ENCODE results near the gene SCYL1. TPM values are rescaled to one million over a fixed set of nuclear protein-coding genes. Genes with fewer than 3 reads are reported as not detected.

SCYL1 gene
- total RNA-seq, 1 experiment from 2014 or later: 106 TPM

DNA sequence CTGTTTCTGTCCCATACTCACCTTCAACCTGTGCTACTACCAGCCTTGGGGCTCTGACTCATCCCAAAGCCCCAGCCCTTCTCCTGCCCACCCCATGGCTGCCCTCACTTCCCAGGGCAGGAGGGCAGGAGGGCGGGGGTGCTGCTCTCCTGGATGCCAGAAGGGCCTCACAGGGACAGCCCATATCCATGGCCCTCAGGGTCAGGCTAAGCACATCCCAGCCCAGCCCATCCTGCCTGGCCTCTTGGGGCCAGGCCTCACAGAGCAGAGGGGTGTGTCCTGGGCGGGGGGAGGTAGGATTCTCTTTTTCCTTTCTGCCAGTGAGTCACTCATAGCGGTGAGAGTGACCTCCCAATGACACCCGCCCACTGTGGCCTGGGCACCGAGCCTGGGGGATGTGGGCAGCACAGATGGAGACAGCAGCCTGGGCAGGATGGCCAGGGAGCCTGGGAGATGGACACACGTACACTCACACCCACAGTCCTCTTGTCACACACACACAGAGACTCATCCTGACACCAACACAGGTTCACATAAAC, 30.9 kb downstream of the SCYL1 start:
- Histone ChIP-seq H3K36me3 (ENCODE audit: low read depth) (peaks cover 20% of the 10 kb centered on the region), H3K4me3 (peak overlapping the region; percentile 77), H3K27me3 (ENCODE audit: insufficient read depth, low read depth) (no peaks in the 10 kb centered on the region), H3K79me2 (ENCODE audit: low read depth) (peaks cover 56% of the 10 kb centered on the region), H2AFZ (no peak overlapping the region), H3K9me2 (ENCODE audit: insufficient read depth) (no peaks in the 10 kb centered on the region), H3K4me2 (peak overlapping the region; percentile 86), H3K9me3 (ENCODE audit: insufficient read depth, low read depth) (no peaks in the 10 kb centered on the region), H3F3A (ENCODE audit: insufficient read depth, low read depth) (peaks cover 73% of the 10 kb centered on the region), H4K20me1 (ENCODE audit: insufficient read depth) (peaks cover 9% of the 10 kb centered on the region), H3K4me1 (replicated peaks; ENCODE audit: insufficient read depth) (peaks cover 65% of the 10 kb centered on the region), H3K27ac (peak overlapping the region; percentile 63)
- BruUV-seq (replicated peaks): no TSS peak
- POLR2A ChIA-PET (ENCODE audit: unreplicated experiment): interaction anchor here (0.8 kb wide), 1 partner anchor 79 kb away, joined by 9 read pairs; no protein-coding TSS in a partner anchor
- TF ChIP-seq, protein P1, sequence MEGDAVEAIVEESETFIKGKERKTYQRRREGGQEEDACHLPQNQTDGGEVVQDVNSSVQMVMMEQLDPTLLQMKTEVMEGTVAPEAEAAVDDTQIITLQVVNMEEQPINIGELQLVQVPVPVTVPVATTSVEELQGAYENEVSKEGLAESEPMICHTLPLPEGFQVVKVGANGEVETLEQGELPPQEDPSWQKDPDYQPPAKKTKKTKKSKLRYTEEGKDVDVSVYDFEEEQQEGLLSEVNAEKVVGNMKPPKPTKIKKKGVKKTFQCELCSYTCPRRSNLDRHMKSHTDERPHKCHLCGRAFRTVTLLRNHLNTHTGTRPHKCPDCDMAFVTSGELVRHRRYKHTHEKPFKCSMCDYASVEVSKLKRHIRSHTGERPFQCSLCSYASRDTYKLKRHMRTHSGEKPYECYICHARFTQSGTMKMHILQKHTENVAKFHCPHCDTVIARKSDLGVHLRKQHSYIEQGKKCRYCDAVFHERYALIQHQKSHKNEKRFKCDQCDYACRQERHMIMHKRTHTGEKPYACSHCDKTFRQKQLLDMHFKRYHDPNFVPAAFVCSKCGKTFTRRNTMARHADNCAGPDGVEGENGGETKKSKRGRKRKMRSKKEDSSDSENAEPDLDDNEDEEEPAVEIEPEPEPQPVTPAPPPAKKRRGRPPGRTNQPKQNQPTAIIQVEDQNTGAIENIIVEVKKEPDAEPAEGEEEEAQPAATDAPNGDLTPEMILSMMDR (conservative IDR thresholded peaks at IDR 0.05): no peak
- no peak for TF ChIP-seq EZH2 (IDR thresholded peaks at IDR 0.05; ENCODE audit: low read depth)
- DNase-seq: peak; percentile 98 to 99
- CTCF ChIA-PET: interaction anchor here (1.4 kb wide), 1 partner anchor 14 kb away, joined by 7 read pairs; no protein-coding TSS in a partner anchor
- intact Hi-C loops (cut with micrococcal nuclease; ENCODE audit: unreplicated experiment): loop anchor here (1.0 to 5.0 kb wide), 5 partner anchors 14 to 457 kb away; partner anchors contain the start of genes C11orf68, CST6, DRAP1 and NEAT1

DNA sequence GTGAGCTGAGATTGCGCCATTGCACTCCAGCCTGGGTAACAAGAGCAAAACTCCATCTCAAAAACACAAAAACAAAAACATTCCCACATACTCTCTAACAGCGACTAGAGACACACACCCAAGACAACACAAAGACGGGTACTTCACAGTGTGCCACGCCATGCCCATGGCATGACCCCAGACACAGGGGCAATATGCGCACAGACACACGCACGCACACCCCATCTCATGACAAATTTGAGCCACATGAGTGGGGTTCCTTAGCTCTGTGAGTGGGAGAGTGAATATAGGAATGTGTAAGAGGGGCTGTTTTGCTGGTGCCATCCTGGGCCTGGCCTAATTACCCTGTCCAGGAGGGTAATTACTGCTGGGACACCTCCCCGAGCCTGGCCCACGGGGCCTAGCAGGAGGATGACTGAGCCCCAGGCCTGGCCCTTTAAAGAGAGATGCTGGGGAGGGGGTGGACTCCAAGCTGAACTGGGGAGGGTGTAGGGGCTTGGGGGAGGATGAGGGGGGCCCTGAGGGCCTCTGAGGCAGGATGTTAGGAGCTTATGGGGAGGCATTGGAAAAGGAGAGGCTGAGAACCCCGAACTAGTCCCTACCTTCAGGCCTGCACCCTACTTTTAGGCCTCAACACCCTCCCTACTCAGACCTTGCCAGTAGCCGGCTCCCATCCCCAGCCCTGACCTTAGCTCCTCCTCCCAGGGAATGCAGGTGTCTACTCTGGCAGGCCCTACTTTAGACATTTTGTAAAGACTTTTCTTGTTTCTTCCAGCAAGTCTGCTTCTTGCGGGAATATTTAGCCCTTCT, 31.8 kb downstream of the SCYL1 start:
- Histone ChIP-seq H3K4me3 (peak overlapping the region; percentile 77), H2AFZ (0 out of 2 replicates have a peak overlapping the region, but pooled peaks have one; percentile 28), H3K27me3 (ENCODE audit: insufficient read depth, low read depth) (no peaks in the 10 kb centered on the region), H3K4me2 (peak overlapping the region; percentile 86), H3K79me2 (ENCODE audit: low read depth) (peaks cover 52% of the 10 kb centered on the region), H3F3A (ENCODE audit: insufficient read depth, low read depth) (peaks cover 78% of the 10 kb centered on the region), H3K9me3 (ENCODE audit: insufficient read depth, low read depth) (no peaks in the 10 kb centered on the region), H4K20me1 (ENCODE audit: insufficient read depth) (peaks cover 9% of the 10 kb centered on the region), H3K9me2 (ENCODE audit: insufficient read depth) (no peaks in the 10 kb centered on the region), H3K4me1 (replicated peaks; ENCODE audit: insufficient read depth) (peaks cover 74% of the 10 kb centered on the region), H3K27ac (peak overlapping the region; percentile 63), H3K36me3 (ENCODE audit: low read depth) (peaks cover 12% of the 10 kb centered on the region)
- TSS peak; percentile 33 for BruUV-seq (replicated peaks)
- no peak for TF ChIP-seq EZH2 (IDR thresholded peaks at IDR 0.05; ENCODE audit: low read depth)
- TF ChIP-seq, protein P1 (conservative IDR thresholded peaks at IDR 0.05): no peak
- DNase-seq: peak in 1 of 2 experiments; percentile 57
- intact Hi-C loops (cut with micrococcal nuclease; ENCODE audit: unreplicated experiment): loop anchor here (5.0 kb wide), 3 partner anchors 134 to 456 kb away; partner anchors contain the start of genes C11orf68, CST6, DRAP1 and NEAT1
- ChIA-PET CTCF (interaction anchor here (0.6 to 1.1 kb wide), 2 partner anchors 15 to 48 kb away, joined by 3 to 4 read pairs; no protein-coding TSS in a partner anchor), POLR2A (ENCODE audit: unreplicated experiment) (interaction anchor here (0.5 to 0.6 kb wide), 3 partner anchors 9 to 137 kb away, joined by 3 to 6 read pairs (median 4); no protein-coding TSS in a partner anchor)

DNA sequence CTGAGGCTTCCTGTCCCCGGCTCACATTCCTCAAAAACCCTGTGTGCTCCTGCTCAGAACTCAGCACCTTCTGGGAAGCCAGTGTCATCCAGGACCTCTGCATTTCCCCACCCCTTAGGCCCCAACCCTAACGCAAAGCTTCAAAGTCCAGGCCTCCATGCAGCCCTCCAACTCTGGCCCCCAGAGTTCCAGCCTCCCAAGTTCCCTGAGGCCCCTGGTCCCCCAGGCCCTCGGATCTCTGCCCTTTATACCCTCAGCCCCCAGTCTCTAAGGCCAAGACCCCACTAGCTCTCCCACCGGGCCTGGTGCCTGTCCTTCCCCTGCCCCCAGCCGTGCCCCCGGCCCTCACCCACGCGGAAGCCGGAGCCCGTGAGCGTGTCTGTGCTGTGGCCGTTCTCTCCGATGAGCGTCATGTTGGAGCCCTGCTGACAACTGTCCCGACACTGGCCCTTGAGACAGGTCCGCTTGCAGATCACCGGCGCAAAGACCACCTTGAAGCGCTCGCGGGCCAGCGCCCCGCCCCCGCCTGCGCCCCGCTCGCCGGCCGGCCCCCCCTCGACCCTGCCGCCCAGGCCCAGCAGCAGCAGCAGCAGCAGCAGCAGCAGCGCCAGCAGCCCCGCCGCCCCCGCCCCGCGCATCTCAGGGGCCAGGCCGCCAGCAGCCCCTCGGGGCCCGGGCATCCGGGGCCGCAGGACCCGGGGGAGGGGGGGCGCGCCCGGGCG, 32.6 kb downstream of the SCYL1 start:
- peak overlapping the region; percentile 28; the same call in 1 of the 2 replicates for H2AFZ ChIP-seq
- BruUV-seq (replicated peaks): no TSS peak
- DNase-seq: no peak
- H3K4me2 ChIP-seq: peak overlapping the region; percentile 86
- H3K27ac ChIP-seq: peak overlapping the region; percentile 63
- peaks cover 79% of the 10 kb centered on the region for H3K4me1 ChIP-seq (replicated peaks; ENCODE audit: insufficient read depth)
- H3K79me2 ChIP-seq (ENCODE audit: low read depth): peaks cover 47% of the 10 kb centered on the region
- H4K20me1 ChIP-seq (ENCODE audit: insufficient read depth): peaks cover 7% of the 10 kb centered on the region
- H3K4me3 ChIP-seq: peak overlapping the region; percentile 77
- TF ChIP-seq EZH2 (IDR thresholded peaks at IDR 0.05; ENCODE audit: low read depth): no peak
- TF ChIP-seq, protein P1 (conservative IDR thresholded peaks at IDR 0.05): no peak
- peaks cover 80% of the 10 kb centered on the region for H3F3A ChIP-seq (ENCODE audit: insufficient read depth, low read depth)
- CTCF ChIA-PET: interaction anchor here (1.1 kb wide), 1 partner anchor 16 kb away, joined by 3 read pairs; no protein-coding TSS in a partner anchor
- H3K27me3 ChIP-seq (ENCODE audit: insufficient read depth, low read depth): no peaks in the 10 kb centered on the region
- H3K9me3 ChIP-seq (ENCODE audit: insufficient read depth, low read depth): no peaks in the 10 kb centered on the region
- no peaks in the 10 kb centered on the region for H3K9me2 ChIP-seq (ENCODE audit: insufficient read depth)
- peaks cover 6% of the 10 kb centered on the region; the same call in 1 of the 2 replicates for H3K36me3 ChIP-seq (ENCODE audit: low read depth)
- intact Hi-C loops (cut with micrococcal nuclease; ENCODE audit: unreplicated experiment): loop anchor here (5.0 kb wide), 3 partner anchors 135 to 455 kb away; partner anchors contain the start of genes C11orf68, CST6, DRAP1 and NEAT1
- POLR2A ChIA-PET (ENCODE audit: unreplicated experiment): interaction anchor here (0.5 to 0.6 kb wide), 2 partner anchors 9 to 32 kb away, joined by 3 to 13 read pairs; partner anchors contain the start of gene SCYL1
